ENCODE measurements around the gene HSPH1.
"Not testable (repeated sequence)": the region's sequence is repeated elsewhere in the genome, so short reads cannot be mapped to it uniquely, and the experiment has no call there.

HSPH1 gene

GRCh38 chr13:31177813-31178495, 16.2 kb upstream of the HSPH1 start:
- in situ Hi-C loops (cut with MboI; ENCODE audit: low sequenced_read_pairs): not testable (repeated sequence)

DNA sequence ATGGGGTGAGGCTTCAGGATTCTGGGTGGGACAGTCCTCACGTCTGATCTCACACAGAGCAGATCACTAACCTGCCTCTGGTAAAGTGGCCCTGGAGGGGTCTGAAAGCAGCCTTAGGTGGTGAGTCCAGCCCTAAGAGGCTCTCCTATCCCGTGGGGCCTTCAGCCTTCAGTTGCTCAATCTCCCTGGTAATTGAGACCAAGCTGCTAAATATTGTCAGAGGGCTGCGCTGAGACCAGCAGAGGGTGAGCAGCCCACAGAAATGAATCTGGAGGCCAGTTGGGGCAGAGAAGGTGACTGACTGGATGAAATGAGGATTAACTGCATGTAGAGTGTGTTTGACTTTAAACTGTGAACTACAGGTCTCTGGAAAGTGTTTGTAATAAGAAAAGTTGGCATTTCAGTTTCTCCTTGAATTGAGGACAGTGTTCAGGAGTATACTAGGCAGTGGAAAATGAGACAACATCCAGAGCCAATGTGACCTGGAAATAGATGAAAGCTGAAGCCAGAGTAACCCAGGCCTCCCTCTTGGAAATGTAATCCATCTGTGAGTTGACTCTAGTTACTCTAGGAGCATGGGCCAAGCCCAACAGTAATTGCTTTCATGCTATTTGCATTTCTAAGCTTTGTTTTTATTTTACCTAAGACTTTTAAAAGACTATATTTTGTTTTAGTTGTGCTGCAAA, 14.3 kb upstream of the HSPH1 start:
- in situ Hi-C loops (cut with MboI; ENCODE audit: low sequenced_read_pairs): no loop called here

DNA sequence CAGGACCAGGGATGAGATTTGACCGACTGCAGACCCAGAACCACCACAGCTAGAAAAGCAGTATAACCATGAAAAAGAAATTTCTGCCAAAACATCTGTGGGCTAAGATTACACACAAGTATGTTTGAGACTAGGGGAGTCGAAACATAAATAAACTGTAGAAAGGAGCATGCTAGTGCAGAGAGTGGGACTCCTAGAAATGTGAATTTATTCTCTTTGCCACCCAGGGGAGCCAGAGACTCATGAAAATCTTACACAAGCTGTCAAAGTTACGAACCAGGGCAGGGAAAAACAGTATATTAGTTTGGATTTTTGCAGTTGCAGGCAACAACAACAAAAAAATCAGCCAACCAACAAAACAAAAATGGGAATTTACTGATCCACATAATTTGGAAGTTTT, 12.3 kb upstream of the HSPH1 start:
- in situ Hi-C loops (cut with MboI; ENCODE audit: low sequenced_read_pairs): no loop called here

DNA sequence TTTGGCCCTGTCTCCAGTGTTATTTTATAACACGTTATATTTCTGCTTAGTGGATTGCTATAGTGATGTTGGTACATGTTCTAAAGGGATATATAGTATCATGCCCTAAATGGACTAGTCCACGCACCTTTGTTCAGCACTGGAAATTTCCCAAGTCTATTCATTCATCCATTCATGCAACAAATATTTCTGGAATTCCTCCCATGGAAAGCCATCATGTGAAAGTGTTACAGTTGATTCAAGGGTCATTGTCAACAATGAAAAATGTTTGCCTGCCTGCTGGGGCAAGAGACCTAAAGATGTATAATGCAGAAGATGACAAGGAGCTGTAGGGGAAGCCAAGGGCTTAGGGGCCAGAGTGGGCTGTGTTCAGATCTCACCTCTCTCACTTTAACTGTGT, 10.8 kb upstream of the HSPH1 start:
- in situ Hi-C loops (cut with MboI; ENCODE audit: low sequenced_read_pairs): no loop called here

DNA sequence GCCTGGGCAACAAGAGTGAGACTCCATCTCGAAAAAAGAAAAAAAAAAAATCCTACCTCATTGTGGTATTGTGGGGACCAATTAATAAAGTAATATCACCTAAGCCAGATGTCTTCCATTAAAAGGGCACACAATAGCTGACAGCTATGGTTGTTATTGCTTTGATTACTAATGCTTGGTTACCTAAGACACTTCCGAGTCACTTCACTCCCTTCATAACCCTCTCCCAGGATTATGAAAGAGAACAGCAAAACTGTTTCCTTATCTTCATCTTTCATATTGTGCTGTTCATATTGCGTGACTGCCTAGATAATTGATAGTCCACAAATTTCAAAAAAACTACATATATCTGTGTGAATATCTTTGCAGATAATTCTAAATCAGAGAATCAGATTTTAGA, 10.3 kb upstream of the HSPH1 start:
- in situ Hi-C loops (cut with MboI; ENCODE audit: low sequenced_read_pairs): no loop called here

GRCh38 chr13:31168736-31169135, 7.0 kb upstream of the HSPH1 start:
- in situ Hi-C loops (cut with MboI; ENCODE audit: low sequenced_read_pairs): no loop called here

DNA sequence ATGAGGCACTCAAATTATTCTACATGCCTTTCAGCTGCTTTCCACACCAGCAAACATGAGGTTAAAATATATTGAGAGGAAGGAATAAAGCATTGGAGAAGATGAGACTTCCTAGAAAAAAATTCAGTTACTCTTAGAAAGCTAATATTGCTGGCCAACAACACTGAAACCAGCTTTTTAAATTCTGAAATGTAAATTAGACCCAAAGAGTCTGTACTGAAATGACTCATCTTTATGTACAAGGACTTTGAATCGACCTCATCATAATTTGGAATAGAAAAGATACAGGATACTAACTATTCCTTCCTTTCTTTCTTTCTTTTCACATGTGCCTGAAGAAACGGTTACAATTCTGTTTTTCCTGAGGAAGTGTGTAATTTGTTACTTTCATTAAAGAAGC, 6.5 kb upstream of the HSPH1 start:
- in situ Hi-C loops (cut with MboI; ENCODE audit: low sequenced_read_pairs): no loop called here

DNA sequence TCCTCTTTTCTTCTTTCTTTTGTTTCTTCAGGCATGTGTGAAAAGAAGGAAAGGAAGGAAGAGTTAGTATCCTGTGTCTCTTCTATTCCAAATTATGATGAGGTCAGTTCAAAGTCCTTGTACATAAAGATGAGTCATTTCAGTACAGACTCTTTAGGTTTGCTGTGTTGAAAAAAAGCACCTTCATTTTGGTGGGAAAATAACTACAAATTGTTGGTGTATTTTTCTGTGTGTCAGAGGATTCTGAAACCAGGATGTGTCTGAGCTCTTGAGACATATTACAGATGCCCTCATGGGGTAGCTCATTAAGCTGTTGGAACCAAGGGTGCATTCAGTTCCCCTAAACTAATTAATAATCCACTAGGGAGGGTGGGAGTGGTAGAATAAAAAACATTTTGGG, 5.8 kb upstream of the HSPH1 start:
- in situ Hi-C loops (cut with MboI; ENCODE audit: low sequenced_read_pairs): no loop called here

DNA sequence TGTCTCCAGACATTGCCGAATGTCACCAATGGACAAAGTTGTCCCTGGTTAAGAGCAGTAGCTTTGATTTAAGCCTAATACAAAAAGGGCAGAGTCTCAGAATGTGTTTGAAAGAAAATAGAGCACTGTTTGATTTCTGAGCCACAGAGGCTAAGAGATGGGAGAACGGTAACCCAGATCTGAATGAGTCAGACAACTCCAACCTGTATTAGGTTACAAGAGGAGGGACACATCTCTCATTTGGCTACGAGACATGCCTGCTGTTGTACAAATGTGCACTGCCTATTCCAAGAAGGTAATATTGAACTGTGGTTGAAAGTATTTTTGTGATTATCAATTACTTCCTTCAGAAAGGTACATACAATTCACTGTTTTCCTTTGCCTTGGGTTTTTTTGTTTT, 4.9 kb upstream of the HSPH1 start:
- in situ Hi-C loops (cut with MboI; ENCODE audit: low sequenced_read_pairs): no loop called here

DNA sequence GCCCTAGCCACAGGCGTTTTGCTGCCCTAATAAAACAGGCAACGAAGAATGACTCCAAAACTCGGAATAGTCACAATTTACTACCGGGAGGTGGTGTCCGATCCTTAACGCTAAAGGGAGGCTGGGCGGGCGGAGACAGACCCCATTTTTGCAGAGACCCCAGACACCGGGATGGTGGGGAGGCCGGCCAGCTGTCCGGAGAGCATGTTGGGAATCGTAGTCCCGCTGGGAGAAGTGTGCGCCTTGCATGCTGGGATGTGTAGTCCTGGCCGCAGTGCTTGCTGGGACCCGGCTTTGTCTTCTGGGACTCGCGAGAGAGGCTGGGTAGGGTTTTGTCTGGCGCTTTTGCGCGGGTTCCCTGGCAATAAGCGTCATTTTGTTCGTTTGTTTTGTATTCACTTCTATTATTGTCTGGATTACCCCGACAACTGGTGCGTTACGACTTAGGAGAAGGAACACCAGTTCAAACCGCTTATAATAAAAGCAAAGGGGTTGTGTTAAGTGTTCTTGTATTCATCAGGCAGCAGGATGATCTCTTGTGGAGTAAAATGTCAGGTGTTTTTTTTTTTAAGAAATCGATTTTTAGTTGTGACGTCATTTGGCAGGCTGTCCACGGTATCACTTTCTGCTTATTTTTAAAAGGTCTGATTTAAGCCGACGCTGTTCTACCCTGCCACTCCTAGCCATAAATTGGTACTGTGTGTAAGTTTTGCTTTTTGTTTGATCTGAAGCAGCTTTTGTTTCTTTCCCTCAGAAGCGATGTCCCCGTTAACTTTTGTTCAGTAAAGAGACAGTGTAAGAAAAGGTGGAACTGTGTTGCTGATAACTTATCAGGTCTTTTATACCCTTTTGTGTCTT, 676 bp upstream of the HSPH1 start:
- in situ Hi-C loops (cut with MboI; ENCODE audit: low sequenced_read_pairs): no loop called here

DNA sequence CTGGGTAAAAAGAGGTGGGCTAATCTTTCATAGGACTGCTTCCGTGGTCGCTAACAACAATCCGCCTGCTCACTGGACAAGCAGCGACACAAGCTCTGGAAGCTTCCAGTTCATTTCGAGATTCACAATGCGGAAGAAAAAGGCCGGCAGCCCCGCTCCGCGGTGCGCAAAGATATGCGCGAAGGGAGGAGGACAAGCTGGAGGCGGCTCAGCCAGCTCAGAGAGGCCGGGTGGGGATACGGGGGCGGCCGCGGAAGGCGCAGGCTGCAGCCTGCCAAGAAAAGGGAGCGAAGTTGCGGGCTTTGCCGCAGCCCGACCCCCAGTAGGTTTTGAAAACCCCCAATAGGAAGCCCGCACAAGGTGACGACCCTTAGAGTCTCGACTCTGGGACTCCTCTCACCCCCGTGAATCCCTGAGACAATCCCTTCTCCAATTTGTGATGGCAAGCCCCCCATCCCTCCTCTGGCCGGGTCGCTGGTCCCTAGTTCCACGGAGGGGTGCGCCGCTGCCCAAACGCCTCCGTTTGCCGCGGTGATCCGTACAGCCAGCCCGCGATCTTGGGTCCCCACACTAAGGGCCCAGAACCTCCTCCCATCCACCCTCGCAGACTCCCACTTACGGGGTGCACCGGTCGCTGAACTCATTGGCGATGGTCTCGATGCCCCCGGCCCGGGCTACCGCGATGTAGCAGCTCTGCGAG, 697 bp downstream of the HSPH1 start:
- in situ Hi-C loops (cut with MboI; ENCODE audit: low sequenced_read_pairs): no loop called here

DNA sequence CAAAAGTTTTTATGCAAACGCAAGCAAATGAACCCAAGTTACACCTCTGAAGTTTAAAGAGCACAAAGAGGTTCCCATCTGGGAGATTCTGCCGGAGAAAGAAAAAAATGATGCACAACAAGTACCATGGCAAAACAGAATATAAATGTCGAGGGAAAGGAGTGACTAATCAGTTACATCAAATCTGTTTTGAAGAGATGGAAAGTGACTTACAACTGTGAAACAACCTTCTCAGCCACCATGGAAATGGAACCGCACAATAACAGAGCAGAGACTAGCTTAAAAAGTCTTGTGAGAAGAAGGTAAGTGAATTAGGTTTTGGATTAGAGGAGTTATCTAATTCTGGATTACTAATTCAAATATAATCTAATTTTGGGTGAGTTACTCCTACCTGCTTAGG, 2.4 kb downstream of the HSPH1 start:
- in situ Hi-C loops (cut with MboI; ENCODE audit: low sequenced_read_pairs): no loop called here

DNA sequence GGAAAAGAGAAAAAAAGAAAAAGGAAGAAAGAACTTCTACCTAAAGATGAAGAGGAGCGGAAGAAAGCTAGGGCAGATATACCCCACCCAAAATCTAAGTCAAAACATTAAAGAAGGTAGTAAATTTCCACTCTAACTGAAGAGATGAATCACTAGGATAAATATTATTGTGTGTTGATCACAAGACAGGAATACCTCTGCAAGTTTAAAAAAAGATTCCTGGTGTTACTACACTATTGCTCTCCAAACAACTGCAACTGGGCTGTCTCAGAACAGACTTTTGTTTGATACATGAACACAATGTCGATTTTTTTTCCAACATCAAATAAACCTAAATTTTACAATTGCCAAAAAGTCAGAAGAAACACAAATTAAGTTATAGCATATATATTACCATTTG, 6.8 kb downstream of the HSPH1 start:
- in situ Hi-C loops (cut with MboI; ENCODE audit: low sequenced_read_pairs): no loop called here

- in situ Hi-C loops (cut with MboI; ENCODE audit: low sequenced_read_pairs): no loop called here
These were observed 9.9 kb downstream of the HSPH1 start for GRCh38 chr13:31151837-31152236.

- in situ Hi-C loops (cut with MboI; ENCODE audit: low sequenced_read_pairs): no loop called here
These were observed 11.3 kb downstream of the HSPH1 start for GRCh38 chr13:31150315-31150985.

- in situ Hi-C loops (cut with MboI; ENCODE audit: low sequenced_read_pairs): no loop called here
These were observed 12.1 kb downstream of the HSPH1 start for GRCh38 chr13:31149604-31150003.

DNA sequence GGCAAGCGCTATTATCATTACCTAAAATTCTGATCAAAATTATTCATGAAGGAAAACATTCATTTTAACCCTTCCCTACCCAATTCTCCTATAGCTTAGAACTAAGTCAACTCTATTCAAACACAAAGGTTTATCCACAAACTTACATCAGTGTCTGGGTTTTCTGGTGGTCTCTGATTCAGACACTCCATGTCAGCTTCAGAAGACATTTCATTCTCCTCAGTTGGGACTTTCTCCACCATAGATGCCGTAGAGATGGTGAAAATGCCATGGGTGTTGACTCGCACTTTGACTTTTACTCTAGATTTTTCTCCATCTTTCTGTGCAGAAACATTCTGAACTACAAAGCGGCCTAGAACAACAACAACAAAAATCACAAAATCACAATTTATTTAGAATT, 16.3 kb downstream of the HSPH1 start:
- in situ Hi-C loops (cut with MboI; ENCODE audit: low sequenced_read_pairs): no loop called here

GRCh38 chr13:31138515-31138914, 23.2 kb downstream of the HSPH1 start:
- in situ Hi-C loops (cut with MboI; ENCODE audit: low sequenced_read_pairs): no loop called here

GRCh38 chr13:31136724-31137123, 25.0 kb downstream of the HSPH1 start:
- in situ Hi-C loops (cut with MboI; ENCODE audit: low sequenced_read_pairs): no loop called here

DNA sequence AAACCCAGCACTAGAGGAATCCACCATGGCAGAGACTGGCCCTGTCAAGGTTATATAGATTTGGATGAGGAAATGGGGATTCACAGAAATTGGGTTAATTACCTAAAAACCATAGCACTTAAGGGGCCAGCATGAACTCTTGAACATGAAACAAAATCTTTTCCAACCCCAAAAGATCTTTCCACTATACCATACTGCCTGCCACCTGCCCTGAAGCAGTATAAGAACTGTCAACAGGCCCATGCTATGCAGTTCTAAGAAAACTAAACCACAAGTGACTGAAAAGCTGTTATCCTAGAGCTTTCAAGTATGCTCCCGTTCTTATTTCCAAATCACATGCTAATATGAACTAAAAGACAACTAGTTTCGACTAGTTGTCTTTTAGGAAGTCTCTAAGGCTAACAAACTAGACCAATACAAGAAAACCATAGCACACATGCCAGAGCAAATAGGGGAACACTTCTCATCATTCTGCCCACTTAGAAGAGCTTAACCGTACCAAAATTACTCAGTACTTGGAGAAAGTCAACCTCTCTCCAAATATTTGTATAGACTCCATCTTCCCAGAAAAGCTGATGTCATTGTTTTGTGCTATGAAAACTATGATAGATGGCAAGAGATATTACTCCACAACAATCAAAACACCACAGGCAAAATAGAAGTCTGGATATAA, 27.5 kb downstream of the HSPH1 start:
- in situ Hi-C loops (cut with MboI; ENCODE audit: low sequenced_read_pairs): no loop called here

All from HL-60/S4 (cell line).